SK-N-SH treated with all-trans-retinoic acid at 6 μM for 48 hours (cell line): Measurements from ENCODE around the gene HOMEZ.

Experiments used
- ATAC-seq: fragments of 200-7000 bp; cut with Tn5 transposase; 3 replicates; pipeline ENCODE4 v1.9.1; 2020; ENCODE audit warnings: mild to moderate bottlenecking, moderate library complexity
- ARNTL ChIP-seq: fragments of 450-650 bp; formaldehyde crosslinking; IDR thresholded peaks from 2 replicates; pipeline ENCODE4 v1.5.0; 2020; ENCODE audit warnings: low read depth, mild to moderate bottlenecking, moderate library complexity, borderline replicate concordance
- BACH2 ChIP-seq: fragments of 250-450 bp; sonication (Bioruptor Pico); IDR thresholded peaks from 2 replicates; pipeline ENCODE4 v1.9.0; 2021; ENCODE audit warnings: mild to moderate bottlenecking, borderline replicate concordance
- CSDC2 ChIP-seq: fragments of 250-450 bp; sonication (Bioruptor Pico); IDR thresholded peaks from 2 replicates; pipeline ENCODE4 v1.5.0; 2020; ENCODE audit warnings: mild to moderate bottlenecking, moderate library complexity
- ESRRG ChIP-seq: fragments of 250-450 bp; sonication (Bioruptor Pico); IDR thresholded peaks from 2 replicates; pipeline ENCODE4 v1.6.1; 2021; ENCODE audit warnings: mild to moderate bottlenecking
- GLIS3 ChIP-seq: fragments of 250-450 bp; sonication (Bioruptor Pico); IDR thresholded peaks from 2 replicates; pipeline ENCODE4 v1.5.0; 2020; ENCODE audit warnings: mild to moderate bottlenecking, moderate library complexity
- ISL1 ChIP-seq: fragments of 250-450 bp; sonication (Bioruptor Pico); IDR thresholded peaks from 2 replicates; pipeline ENCODE4 v2.1.2; 2022; ENCODE audit warnings: mild to moderate bottlenecking, moderate library complexity
- RARB ChIP-seq: fragments of 250-450 bp; sonication (Bioruptor Pico); IDR thresholded peaks from 2 replicates; pipeline ENCODE4 v1.8.0; 2021; ENCODE audit warnings: mild to moderate bottlenecking, moderate library complexity
- SNAI2 ChIP-seq: fragments of 250-450 bp; sonication (Bioruptor Pico); IDR thresholded peaks from 2 replicates; pipeline ENCODE4 v1.5.0; 2020; ENCODE audit warnings: mild to moderate bottlenecking, moderate library complexity
- TCF4 ChIP-seq: fragments of 250-450 bp; sonication (Bioruptor Pico); IDR thresholded peaks from 2 replicates; pipeline ENCODE4 v1.8.0; 2021; ENCODE audit warnings: mild to moderate bottlenecking, moderate library complexity, borderline replicate concordance
- TOX ChIP-seq: fragments of 250-450 bp; sonication (Bioruptor Pico); IDR thresholded peaks from 2 replicates; pipeline ENCODE4 v1.8.0; 2021; ENCODE audit warnings: mild to moderate bottlenecking, moderate library complexity, borderline replicate concordance
- ZC3H10 ChIP-seq: fragments of 250-450 bp; sonication (Bioruptor Pico); IDR thresholded peaks from 2 replicates; pipeline ENCODE4 v1.5.1; 2021; ENCODE audit warnings: mild to moderate bottlenecking, moderate library complexity
- ZFP3 ChIP-seq: fragments of 250-450 bp; sonication (Bioruptor Pico); IDR thresholded peaks from 2 replicates; pipeline ENCODE4 v1.5.0; 2020; ENCODE audit warnings: mild to moderate bottlenecking, moderate library complexity
- ZFP30 ChIP-seq: fragments of 450-650 bp; formaldehyde crosslinking; IDR thresholded peaks from 2 replicates; pipeline ENCODE4 v1.5.0; 2022; ENCODE audit warnings: mild to moderate bottlenecking, moderate library complexity
- ZNF565 ChIP-seq: fragments of 450-650 bp; formaldehyde crosslinking; conservative IDR thresholded peaks from 2 replicates; pipeline ENCODE4 v1.5.0; 2020; ENCODE audit warnings: low read depth, mild to moderate bottlenecking, moderate library complexity
- ZNF70 ChIP-seq: fragments of 450-650 bp; formaldehyde crosslinking; IDR thresholded peaks from 2 replicates; pipeline ENCODE4 v1.5.0; 2020; ENCODE audit warnings: mild to moderate bottlenecking, moderate library complexity
- TF ChIP-seq, protein P1 (sequence below): fragments of 250-450 bp; sonication (Bioruptor Pico); IDR thresholded peaks from 2 replicates; pipeline ENCODE4 v1.5.1; 2021; ENCODE audit warnings: mild to moderate bottlenecking, moderate library complexity
- TF ChIP-seq, protein P2 (sequence below): fragments of 250-450 bp; sonication (Bioruptor Pico); IDR thresholded peaks from 2 replicates; pipeline ENCODE4 v1.5.1; 2020; ENCODE audit warnings: low read depth, mild to moderate bottlenecking, moderate library complexity
- TF ChIP-seq, protein P3 (sequence below): fragments of 250-450 bp; sonication (Bioruptor Pico); IDR thresholded peaks from 2 replicates; pipeline ENCODE4 v1.8.0; 2020; ENCODE audit warnings: mild to moderate bottlenecking, moderate library complexity, borderline replicate concordance
- TF ChIP-seq, protein P4 (sequence below): fragments of 250-450 bp; sonication (Bioruptor Pico); IDR thresholded peaks from 2 replicates; pipeline ENCODE4 v1.5.0; 2020; ENCODE audit warnings: mild to moderate bottlenecking, moderate library complexity
- TF ChIP-seq, protein P5 (sequence below): fragments of 250-450 bp; sonication (Bioruptor Pico); IDR thresholded peaks from 2 replicates; pipeline ENCODE4 v1.8.0; 2021; ENCODE audit warnings: low read depth, mild to moderate bottlenecking, moderate library complexity, borderline replicate concordance

HOMEZ gene, protein sequence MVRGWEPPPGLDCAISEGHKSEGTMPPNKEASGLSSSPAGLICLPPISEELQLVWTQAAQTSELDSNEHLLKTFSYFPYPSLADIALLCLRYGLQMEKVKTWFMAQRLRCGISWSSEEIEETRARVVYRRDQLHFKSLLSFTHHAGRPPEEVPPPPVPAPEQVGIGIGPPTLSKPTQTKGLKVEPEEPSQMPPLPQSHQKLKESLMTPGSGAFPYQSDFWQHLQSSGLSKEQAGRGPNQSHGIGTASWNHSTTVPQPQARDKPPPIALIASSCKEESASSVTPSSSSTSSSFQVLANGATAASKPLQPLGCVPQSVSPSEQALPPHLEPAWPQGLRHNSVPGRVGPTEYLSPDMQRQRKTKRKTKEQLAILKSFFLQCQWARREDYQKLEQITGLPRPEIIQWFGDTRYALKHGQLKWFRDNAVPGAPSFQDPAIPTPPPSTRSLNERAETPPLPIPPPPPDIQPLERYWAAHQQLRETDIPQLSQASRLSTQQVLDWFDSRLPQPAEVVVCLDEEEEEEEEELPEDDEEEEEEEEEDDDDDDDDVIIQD

DNA sequence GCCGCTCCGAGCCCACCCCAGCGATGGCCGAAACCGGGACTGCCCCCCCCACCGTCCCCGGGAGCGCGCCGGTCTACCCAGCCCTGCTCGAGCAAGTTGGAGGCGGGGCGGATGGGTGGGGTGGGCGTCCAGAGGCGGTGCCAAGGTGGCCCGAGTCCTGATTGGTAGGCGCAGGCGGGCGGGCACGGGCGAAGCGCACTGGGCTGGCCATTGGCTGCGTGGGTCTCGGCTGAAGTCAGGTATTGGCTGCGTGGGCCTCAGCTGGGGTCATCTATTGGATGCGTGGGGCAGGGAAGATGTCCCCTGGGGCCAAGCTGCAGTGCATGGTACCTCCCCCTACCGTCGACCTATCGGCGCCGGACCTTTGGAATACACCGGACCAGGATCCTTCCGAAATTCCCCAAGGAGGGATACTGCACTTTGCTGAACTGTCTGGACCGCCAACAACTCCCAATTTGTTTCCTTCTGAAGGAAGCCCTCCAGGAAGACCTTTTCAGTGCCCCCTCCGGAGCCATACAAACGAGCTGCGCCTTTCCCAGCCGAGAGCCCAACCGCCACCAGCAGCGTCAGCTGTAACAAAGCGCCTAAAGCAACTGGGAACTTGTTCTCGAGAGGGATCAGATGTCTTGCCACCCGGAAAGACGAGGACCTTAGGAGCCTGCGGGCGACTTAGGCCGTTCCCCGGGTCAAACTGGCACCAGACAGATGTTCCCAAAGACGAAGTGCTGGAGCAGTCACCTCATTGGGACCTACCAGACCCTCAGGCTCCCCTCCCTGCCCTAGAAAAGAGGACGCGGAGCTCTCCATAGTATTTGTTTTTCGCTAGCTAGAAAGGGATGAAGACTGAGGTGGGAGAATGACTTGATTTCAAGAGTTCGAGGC lies at the start of gene HOMEZ:
Gene HOMEZ (minus strand): TSS at position 113 of the 882 bp plus-strand sequence. CDS start 180 bp downstream, outside the sequence.
- no peak for TF ChIP-seq TCF4 (CRISPR knock-in tag)
- TF ChIP-seq, protein P1, sequence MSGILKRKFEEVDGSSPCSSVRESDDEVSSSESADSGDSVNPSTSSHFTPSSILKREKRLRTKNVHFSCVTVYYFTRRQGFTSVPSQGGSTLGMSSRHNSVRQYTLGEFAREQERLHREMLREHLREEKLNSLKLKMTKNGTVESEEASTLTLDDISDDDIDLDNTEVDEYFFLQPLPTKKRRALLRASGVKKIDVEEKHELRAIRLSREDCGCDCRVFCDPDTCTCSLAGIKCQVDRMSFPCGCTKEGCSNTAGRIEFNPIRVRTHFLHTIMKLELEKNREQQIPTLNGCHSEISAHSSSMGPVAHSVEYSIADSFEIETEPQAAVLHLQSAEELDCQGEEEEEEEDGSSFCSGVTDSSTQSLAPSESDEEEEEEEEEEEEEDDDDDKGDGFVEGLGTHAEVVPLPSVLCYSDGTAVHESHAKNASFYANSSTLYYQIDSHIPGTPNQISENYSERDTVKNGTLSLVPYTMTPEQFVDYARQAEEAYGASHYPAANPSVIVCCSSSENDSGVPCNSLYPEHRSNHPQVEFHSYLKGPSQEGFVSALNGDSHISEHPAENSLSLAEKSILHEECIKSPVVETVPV = no peak
- ATAC-seq = peak; percentile 99

DNA sequence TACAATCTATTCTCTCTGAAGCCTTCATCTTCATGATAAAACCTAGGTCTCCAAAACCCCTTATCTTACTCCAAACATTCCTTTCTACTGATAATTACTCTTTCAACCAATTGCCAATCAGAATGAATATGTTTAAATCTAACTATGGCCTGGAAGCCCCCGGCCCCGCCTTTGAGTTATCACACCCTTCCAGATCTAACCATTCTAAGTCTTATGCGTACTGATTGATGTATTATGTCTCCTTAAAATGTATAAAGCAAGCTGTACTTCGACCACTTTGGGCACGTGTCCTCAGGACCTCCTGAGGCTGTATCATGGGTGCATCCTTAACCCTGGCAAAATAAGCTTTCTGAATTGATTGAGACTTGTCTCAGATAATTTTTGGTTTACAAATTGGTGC lies 49.7 kb upstream of the HOMEZ start:
- no peak for ATAC-seq

More for the DNA sequence above, 49.7 kb upstream of the HOMEZ start:
- TF ChIP-seq, protein P2, sequence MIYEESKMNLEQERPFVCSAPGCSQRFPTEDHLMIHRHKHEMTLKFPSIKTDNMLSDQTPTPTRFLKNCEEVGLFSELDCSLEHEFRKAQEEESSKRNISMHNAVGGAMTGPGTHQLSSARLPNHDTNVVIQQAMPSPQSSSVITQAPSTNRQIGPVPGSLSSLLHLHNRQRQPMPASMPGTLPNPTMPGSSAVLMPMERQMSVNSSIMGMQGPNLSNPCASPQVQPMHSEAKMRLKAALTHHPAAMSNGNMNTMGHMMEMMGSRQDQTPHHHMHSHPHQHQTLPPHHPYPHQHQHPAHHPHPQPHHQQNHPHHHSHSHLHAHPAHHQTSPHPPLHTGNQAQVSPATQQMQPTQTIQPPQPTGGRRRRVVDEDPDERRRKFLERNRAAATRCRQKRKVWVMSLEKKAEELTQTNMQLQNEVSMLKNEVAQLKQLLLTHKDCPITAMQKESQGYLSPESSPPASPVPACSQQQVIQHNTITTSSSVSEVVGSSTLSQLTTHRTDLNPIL (CRISPR knock-in tag) = no peak
- TF ChIP-seq ISL1 (no peak), ARNTL (CRISPR knock-in tag) (no peak), ESRRG (CRISPR knock-in tag) (no peak), ZFP3 (no peak), ZNF70 (CRISPR knock-in tag) (no peak), CSDC2 (CRISPR knock-in tag) (no peak), ZNF565 (CRISPR knock-in tag) (no peak), TOX (no peak), GLIS3 (CRISPR knock-in tag) (no peak), TCF4 (CRISPR knock-in tag) (no peak), SNAI2 (CRISPR knock-in tag) (no peak), RARB (CRISPR knock-in tag) (no peak), ZC3H10 (CRISPR knock-in tag) (no peak), ZFP30 (CRISPR knock-in tag) (no peak), BACH2 (CRISPR knock-in tag) (no peak)
- TF ChIP-seq, protein P3, sequence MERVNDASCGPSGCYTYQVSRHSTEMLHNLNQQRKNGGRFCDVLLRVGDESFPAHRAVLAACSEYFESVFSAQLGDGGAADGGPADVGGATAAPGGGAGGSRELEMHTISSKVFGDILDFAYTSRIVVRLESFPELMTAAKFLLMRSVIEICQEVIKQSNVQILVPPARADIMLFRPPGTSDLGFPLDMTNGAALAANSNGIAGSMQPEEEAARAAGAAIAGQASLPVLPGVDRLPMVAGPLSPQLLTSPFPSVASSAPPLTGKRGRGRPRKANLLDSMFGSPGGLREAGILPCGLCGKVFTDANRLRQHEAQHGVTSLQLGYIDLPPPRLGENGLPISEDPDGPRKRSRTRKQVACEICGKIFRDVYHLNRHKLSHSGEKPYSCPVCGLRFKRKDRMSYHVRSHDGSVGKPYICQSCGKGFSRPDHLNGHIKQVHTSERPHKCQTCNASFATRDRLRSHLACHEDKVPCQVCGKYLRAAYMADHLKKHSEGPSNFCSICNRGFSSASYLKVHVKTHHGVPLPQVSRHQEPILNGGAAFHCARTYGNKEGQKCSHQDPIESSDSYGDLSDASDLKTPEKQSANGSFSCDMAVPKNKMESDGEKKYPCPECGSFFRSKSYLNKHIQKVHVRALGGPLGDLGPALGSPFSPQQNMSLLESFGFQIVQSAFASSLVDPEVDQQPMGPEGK (CRISPR knock-in tag) = no peak
- TF ChIP-seq, protein P4, sequence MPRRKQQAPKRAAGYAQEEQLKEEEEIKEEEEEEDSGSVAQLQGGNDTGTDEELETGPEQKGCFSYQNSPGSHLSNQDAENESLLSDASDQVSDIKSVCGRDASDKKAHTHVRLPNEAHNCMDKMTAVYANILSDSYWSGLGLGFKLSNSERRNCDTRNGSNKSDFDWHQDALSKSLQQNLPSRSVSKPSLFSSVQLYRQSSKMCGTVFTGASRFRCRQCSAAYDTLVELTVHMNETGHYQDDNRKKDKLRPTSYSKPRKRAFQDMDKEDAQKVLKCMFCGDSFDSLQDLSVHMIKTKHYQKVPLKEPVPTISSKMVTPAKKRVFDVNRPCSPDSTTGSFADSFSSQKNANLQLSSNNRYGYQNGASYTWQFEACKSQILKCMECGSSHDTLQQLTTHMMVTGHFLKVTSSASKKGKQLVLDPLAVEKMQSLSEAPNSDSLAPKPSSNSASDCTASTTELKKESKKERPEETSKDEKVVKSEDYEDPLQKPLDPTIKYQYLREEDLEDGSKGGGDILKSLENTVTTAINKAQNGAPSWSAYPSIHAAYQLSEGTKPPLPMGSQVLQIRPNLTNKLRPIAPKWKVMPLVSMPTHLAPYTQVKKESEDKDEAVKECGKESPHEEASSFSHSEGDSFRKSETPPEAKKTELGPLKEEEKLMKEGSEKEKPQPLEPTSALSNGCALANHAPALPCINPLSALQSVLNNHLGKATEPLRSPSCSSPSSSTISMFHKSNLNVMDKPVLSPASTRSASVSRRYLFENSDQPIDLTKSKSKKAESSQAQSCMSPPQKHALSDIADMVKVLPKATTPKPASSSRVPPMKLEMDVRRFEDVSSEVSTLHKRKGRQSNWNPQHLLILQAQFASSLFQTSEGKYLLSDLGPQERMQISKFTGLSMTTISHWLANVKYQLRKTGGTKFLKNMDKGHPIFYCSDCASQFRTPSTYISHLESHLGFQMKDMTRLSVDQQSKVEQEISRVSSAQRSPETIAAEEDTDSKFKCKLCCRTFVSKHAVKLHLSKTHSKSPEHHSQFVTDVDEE = no peak
- TF ChIP-seq, protein P5, sequence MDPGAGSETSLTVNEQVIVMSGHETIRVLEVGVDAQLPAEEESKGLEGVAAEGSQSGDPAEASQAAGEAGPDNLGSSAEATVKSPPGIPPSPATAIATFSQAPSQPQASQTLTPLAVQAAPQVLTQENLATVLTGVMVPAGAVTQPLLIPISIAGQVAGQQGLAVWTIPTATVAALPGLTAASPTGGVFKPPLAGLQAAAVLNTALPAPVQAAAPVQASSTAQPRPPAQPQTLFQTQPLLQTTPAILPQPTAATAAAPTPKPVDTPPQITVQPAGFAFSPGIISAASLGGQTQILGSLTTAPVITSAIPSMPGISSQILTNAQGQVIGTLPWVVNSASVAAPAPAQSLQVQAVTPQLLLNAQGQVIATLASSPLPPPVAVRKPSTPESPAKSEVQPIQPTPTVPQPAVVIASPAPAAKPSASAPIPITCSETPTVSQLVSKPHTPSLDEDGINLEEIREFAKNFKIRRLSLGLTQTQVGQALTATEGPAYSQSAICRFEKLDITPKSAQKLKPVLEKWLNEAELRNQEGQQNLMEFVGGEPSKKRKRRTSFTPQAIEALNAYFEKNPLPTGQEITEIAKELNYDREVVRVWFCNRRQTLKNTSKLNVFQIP (CRISPR knock-in tag) = no peak
- TF ChIP-seq, protein P1 = no peak
